ENCODE results near the gene CTDSPL.

The CTDSPL gene

DNA sequence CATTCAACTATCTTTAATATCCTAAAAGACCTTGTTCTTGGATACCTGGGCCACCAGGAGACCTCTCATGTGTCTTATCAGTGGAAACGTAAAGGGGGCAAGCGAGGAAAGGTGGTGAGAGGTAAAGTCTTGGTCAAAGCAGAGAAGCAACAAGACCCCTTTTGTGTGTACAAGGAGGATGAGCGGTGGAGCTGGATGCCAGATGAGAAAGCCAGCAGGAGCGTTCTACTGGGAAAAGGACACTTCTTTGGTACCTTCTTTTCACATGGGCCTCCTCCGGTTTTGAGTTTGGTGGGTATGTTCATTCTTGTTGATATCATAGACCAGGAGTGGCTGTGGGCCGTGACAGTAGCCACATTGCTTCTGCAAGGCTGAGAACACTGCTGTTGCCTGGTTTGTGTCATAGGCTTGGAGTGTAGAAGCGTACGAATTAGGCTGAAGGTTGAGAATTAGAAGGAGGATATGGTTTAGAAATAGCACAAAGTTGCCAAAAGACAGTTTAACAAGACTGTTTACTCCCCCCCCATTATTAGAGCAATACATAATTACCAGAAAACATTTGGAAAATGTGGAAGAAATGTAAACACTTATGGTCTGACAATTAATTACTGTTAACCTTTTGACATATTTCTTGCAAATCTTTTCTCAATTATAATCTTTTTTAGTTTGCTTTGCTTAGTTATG lies 82.1 kb downstream of the CTDSPL start:
- DNase-seq (ENCODE audit: low read depth): no peak

DNA sequence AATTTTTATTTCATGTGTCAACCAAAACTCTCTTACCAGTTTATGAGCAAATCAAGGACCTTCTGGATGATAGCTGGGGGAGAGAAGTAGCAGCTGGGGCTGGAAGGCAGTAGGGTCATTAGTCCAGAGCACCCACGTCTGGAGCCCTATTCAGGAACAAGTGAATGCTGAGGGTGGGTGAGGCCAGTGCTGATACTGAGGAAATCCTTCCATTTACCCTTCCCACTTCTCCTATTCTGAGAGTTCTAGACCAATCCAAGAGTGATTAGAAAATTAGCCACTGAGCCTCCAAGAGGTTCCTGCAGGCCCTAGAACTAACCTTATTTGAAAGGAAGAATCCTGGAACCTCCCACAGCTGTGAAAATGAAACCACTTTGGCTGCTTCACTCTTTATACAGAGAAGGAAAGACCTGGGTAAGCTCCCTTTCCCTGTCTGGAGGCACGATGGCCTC lies 82.7 kb downstream of the CTDSPL start:
- DNase-seq (ENCODE audit: low read depth): no peak

DNA sequence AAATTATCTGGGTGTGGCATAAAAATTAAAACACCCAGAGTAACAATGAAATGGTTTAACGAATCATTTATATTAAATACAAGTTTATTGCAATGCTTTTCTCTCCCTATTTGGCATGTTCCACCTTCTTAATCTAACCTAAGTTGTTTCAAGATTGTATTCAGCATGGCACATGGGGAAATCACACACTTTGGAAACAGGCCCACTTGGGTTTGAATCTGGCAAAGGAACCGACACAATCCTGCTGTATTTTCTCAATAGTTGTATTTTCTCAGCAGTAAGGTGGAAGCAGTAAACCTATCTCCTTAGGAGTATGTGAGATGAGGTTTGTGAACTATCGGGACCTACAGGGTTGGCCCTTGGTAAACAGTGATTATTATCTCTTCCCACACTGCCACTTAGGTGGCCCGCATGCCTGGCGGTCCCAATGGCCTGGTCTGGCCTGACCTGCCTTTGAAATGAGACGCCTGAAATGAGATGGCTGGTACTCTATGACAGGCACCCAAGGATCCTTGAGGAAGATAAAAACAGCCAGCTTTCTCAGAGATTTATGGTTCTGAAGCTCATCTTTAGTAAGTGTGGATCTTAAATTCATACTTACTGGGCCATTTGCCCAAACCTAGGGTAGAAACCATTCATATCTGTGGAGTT lies 83.6 kb downstream of the CTDSPL start:
- DNase-seq (ENCODE audit: low read depth): no peak

DNA sequence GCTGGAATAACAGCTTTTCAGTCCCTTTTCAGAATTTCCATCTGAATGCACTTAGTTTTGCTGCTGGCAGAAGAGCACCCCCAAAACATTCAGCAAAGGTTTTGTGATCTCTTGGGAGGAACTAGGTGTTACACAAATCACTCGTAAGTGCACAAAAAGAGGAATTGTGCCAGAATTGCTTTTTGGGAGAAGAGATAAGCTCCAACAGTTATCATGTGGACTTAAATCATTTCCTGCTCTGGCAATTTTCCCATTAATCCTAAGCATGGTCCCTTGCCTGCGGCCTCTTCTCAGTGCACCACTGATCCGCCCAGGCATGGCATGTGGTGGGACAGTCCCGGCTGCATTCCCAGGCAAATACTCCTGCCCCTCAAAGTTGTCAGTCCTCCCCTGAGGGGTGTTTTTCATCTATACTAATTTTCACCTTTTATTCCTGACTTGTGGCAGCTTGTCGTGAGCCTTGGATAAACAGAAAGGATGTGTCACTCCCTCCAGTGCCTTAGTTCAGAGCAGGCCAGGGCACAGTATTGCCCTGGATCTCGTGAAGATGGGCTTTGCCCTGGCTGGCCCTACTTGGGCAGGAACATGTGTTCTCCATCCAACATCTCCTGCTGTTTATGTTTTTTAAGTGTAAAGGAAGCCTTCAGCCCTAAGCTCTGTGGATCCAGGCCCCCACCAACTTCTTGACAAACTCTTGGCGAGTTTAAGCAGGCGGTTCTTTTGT lies 84.3 kb downstream of the CTDSPL start:
- no peak for DNase-seq (ENCODE audit: low read depth)

DNA sequence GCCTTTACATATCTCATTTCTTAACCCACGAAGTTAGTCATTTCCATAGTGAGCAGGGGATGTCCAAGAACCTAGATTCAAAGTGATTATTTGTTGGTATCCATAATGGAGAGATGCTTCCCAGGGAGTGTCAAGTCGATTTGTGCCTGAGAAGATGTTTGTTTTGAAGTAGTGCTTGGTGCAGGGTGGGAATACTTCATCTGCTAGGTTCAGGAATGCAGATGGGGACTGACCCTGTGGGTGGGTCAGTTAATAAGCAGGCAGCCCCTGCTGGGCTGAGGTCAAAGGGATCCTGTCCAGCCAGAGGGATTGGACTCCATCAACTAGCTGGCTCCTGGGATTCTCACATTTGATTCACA lies 84.8 kb downstream of the CTDSPL start:
- no peak for DNase-seq (ENCODE audit: low read depth)

DNA sequence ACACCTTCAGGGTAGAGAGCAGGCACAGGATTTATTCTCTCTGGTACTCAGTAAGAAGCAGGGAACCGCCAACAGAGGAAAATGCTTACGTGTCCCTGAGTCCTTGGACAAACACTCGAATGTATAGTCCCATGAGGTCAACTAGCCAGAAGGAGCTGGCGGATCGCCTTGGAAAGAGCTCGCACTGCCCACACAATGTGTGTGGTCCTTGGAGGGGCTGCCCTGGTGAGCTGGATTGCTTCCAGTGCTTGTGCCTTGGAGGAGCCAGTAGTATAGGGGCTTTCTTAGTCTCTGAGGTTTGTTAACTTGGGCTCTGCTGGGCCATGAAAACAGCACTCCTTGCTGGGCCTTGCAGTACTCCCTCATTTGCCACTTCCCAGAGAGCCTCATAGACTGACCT lies 88.2 kb downstream of the CTDSPL start:
- DNase-seq (ENCODE audit: low read depth): no peak

DNA sequence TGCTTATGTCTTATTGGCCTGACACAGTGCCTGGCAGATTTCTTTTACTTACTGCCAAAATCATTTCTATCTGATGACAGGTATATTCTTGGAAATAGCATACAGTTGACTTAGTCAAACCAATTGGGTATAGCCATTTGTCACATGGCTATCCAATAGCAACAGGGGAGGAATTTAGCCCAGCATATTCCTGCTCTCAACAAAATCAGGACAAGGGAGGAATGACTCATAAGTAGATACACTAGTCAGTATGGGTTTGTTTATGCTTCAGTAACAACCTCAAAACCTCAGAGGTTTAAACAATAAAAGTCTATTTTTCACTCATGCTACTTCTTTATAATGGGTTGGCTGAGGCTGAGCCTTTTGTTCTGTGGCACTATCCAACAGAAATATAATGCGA lies 90.9 kb downstream of the CTDSPL start:
- no peak for DNase-seq (ENCODE audit: low read depth)

DNA sequence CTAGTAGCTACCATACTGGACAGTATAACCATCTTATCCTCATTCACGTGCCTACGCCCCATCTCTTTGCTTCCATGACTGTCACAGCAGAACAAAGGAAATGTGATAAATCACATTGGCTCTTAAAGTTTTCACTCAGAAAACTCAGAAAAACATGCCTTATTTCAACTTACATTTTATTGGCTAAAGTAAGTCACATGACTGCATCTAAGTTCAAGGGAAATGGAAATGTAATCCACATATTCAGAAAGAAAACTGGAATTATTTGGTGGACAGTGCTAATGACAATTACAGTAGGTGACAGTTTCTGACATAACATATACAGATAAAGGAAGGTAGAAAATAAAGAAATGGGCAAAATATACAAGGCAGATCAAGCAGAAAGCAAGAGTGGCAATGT lies 91.5 kb downstream of the CTDSPL start:
- no peak for DNase-seq (ENCODE audit: low read depth)

DNA sequence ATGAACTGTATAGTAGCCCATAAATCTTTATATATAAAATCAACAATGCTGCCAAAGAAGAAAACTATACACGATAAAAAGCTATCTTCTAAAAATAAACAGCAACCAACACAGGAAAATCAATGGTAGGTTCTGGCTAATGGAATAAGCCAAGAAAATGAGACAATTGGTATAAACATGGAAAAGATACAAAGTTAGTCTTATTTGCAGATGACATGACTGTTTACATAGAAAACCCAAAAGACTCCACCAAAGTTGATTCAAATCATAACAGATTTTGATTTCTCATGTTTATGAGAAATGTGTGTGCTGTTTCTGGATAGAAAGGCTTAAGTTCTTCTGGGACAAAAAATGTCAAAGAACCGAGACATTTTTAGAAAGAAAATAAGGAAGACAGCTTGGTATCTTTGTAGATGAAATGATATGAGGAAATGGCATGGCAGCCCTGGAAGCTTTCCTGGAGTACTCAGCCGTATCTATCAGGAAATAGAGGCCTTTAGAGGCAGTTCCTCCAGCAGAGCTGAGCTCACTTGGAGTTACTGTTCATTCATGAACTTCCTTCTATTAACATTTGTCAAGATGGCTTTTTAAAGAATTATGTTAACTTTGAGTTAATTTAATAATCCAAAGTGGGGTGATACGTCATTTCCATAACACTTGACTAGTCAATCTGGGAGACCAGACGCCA lies 92.2 kb downstream of the CTDSPL start:
- DNase-seq (ENCODE audit: low read depth): no peak

DNA sequence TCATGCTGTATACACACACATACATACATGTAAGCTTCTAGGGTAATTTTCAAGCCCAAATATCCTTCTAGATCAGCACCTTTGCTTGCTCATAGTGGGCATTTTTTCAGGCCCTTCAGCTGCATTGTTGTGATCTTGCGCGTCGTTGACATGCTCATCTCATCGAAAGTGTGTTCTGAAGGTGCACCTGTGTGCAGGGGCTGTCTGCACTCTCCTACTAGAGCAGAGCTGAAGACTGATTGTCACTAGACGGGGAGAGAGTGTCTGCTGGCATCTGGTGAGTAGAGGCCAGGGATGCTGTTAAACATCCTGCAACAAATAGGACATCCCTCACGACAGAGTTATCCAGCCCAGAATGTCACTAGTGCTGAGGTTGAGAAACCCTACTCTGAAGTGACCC lies 93.2 kb downstream of the CTDSPL start:
- no peak for DNase-seq (ENCODE audit: low read depth)

DNA sequence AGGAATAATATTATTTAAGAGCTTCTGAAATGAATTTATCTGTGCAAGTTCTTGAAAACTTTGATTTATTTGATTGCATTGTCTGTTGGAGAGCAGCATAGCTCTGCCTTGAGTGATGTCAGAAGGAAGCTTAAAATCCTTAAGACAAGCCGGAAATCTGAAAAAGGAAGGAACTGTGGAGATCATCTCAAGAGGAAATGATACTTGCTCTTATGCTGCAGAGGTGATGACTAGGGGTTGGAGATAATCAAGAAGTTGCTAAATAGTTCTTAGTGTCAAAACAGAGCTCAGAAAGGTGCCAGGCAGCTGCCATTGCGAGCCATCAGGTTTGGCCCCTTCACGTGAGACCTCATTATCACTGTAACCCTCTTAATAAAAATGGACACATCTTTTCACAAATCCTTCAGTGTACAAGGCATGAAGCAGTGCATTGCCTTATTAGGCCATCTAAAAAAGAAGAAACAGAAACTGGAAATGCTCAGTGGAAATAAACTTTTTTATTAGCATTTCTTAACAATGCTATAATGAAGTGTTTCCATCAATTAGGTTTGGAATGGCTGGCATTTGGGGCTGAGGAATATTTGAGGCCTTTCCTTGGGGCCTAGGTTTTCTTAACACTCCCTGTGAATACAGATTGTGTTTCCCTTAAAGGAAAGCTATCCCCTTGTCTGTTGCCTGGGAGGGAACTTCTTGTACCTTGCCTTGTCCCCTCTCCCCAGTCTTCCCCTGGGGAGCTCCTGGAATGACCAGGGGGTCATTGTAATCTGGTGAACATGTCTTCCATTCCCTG lies 94.4 kb downstream of the CTDSPL start:
- DNase-seq (ENCODE audit: low read depth): no peak

DNA sequence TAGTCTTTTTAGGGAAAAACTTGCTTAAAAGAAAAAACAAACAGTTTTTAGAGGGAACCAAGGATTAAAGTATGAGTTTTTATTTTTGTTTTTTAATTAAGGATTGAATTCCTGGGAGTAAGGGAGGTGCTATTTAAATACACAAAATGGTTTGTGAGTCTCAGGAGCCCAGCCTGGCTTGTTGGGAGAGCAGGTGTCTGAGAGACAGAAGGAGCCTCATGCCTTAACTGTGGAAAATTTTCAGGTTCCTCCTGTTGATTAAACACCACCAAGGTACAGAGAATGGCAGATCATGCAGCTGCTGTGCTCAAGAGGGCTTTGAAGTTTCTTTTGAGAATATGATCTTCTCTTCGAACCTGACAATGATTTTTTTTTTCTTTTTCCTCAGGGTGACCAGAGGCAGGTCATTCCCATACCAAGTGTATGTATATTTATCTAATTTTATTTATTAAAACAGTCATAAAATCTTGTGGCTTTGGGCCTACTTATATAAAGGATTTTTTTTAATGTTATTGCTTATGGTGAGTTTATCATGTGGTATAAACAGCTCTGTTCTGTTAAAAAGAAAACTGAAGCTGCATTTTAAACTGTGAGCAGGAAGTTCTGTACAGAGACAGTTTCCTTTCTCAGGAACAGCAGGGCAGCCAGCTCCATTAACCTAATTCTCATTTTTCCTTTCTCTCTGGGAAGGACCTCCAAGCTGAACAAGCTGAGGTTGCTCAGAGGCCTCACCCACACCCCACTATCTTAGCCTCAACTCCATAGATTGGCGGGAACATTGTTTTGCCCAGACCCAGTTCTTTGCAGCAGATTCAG lies 95.3 kb downstream of the CTDSPL start:
- DNase-seq (ENCODE audit: low read depth): no peak

DNA sequence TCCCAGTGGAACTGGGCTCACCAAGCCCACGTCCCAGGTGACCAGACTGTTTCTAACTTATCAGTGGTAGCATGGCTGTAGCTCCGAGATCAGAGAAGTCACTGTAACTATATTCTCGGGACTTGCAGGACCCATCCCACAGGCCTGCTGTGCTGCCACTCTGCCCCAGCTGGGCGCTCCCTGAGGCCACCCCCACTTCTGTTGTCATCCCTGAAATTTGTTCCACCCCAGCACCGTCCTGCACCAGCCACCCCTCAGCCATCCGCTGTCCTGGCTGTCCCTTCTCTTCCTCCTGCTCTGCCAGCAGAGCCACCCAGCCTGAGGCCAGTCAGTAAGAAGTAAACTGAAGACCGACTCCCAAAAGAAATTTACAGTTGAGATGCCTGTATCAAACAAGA lies 95.9 kb downstream of the CTDSPL start:
- no peak for DNase-seq (ENCODE audit: low read depth)

DNA sequence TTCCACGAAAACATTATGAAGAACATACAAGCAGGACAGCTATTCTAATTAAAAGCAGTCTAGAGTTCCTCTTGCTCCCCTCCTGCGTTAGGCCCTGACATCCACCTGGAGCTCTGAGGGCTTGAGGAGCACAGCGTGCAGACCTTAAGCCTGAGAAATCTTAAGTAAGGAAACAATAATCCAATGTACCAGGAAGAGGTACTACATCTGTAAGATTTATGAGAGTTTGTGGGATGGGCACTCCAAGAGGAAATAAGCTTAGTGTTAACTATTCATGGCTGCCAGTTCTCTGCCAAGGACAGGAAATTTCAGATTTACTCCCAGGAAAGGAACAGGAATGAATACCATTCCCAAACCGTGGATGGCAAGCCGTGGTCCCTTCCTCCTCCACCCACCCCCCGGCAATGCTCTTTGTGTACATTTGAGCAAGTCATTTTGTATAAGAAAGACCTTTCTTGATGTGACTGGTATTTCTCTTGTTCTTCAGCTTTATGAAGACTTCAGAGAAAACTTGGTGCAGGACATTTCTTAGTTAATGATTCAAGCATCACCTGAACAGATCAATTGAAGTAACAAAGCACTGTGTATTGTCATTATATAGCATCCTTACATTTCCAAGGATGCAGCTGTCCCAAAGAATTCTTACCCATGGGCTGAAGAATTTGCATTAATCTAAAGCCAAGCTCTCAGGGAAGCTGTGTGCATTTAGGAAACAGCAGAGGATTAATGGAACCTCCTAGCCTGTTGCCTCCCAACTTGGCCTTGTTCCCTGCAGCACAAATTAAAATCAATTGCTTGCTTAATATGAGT lies 100.1 kb downstream of the CTDSPL start:
- DNase-seq (ENCODE audit: low read depth): no peak

DNA sequence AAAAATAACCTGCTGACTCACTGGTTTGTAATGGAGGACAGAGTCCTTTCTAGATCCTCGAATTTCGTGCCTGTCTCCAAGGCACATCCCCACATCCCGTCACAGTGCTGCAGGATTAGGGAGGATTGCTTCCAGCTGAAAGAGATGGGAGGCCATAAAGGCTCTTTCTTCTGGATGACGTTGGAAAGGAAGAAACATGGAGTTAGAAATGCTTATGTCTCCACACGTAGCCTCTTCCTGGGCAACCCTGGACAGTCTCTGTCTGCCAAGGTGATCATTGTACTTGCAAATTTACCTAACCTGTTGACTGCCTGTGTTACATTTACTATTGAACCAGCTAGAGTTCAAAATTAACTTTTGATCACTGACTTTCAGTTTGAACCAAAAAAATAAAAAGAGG lies 101.3 kb downstream of the CTDSPL start:
- DNase-seq (ENCODE audit: low read depth): no peak

DNA sequence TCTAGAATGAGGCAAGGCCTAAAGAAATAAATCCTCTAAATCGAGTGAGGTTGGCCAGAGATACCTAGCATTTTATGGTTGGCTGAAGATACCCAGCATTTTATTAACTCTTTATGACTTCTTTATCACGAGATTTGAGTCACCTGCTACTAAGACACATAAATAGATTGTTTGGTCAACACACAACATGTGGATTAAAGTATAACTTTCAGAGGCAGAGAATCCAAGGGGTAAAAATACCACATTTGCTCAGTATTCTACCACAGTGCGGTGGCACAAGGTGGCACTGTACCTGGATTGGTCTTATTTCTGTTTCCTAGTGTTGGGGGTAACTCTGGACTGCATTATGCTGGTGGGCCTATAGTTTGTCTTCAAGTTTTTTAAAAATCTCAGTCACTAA lies 102.0 kb downstream of the CTDSPL start:
- no peak for DNase-seq (ENCODE audit: low read depth)

DNA sequence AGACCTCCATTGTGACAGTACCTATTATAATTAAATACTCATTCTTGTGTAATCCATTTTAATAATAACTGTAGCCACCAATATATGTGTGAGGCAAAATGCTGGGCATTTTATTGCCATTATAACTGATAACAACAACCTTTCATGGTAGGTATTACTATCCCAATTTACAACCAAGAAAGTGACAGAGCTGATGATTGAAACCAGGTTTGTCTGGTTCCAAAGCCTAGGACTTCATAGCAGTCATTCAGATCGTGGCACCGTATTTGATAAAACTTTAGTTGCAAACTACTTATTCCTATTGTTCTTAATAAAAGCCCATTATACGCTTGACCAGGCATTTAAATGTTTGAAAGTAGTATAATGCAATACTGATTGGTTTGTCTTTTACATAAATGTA lies 102.5 kb downstream of the CTDSPL start:
- no peak for DNase-seq (ENCODE audit: low read depth)

DNA sequence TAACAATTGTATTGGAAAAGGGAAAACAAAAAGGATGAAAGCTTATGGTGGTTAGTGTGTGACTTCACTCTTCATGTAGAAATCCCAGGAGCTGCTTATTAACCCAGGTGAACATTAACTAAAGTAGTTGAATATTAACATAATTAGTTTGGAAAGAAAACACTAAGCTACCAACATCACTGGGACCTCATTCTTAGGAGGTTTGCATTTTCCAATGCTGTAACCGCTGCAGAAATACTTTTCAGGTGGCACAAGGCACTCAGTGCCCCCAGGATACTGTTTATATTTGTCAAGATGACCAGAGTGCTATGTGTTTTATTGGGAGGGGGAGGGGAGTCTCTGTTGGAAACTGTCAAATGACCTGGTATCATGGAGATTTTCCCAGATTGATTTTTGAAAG lies 103.0 kb downstream of the CTDSPL start:
- no peak for DNase-seq (ENCODE audit: low read depth)

DNA sequence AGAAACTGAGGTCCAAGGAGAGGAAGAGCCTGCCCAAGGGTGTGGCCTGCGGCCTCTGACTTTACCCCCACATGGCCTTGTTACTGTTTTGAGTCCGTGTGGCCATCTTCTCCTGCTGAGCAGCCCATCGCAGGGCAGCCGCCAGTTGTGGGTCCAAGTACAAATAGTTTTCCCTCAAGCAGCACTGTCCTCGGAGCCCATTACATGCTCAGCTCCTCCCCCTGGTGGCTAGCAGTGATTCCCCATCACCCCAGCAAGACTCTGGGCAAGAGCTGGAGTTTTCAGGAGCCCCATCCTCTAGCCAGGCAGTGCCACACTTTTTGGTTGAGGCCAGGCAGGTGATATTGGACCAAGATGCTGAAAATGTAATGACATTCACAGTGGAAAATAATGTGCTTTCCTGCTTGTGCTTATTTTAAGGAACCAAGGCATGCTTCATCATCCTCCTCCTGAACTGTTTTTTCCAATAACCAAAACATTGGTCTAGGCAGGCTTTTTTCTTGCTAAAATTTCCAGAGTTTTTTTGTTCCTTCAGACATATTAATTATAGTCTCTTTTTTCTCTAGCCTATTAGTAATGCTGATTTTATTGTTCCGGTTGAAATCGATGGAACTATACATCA lies 105.7 kb downstream of the CTDSPL start:
- DNase-seq (ENCODE audit: low read depth): no peak

DNA sequence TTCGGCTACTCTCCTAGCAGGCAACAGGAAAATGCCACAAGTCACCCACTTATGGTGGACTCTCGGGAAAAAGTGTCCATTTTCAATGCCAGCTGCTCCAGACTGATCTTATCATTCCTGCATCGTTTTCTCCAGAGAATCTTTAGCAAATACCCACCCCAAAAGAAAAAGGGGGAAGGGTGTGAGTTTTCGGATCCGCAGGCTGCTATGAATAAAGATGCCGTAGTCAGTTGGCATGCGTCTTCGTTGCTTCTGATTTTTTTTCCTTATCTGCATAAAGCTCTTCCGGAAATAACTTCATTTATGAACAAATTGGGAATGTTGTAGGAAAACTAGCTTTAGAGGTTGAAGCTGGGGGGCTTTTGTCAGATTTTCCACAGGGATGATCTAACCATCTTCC lies 106.5 kb downstream of the CTDSPL start:
- DNase-seq (ENCODE audit: low read depth): no peak
